ENCODE data around the gene ZNF683. TPM values are rescaled to one million over a fixed set of nuclear protein-coding genes. Genes with fewer than 3 reads are reported as not detected.

The ZNF683 gene
- polyA plus RNA-seq, 1 donor (not counting 4 experiments of a cell fraction or from before 2014, with no cell fraction given) = not detected

GRCh38 chr1:26337206-26337535 lies 35.4 kb downstream of the ZNF683 start:
- Histone ChIP-seq H3K9me3 (ENCODE audit: control insufficient read depth, low read depth, low read length) (no peaks in the 10 kb centered on the region), H3K4me1 (ENCODE audit: control insufficient read depth, extremely low read depth, insufficient read depth, low read length) (peaks cover 16% of the 10 kb centered on the region), H3K27me3 (ENCODE audit: control insufficient read depth, extremely low read depth, insufficient read depth, low read length) (no peaks in the 10 kb centered on the region), H3K9ac (ENCODE audit: control insufficient read depth, extremely low read depth, insufficient read depth, low read length) (no peak overlapping the region), H3K79me2 (ENCODE audit: control insufficient read depth, insufficient read depth, low read length) (no peaks in the 10 kb centered on the region), H3K4me3 (ENCODE audit: control insufficient read depth in 2 of 3, extremely low read depth in 1 of 3, insufficient read depth in 2 of 3, low read depth in 1 of 3, low read length in 3 of 3) (no peak overlapping the region), H3K4me2 (ENCODE audit: control insufficient read depth, extremely low read depth, insufficient read depth, low read depth, low read length) (no peak overlapping the region), H2AFZ (ENCODE audit: control insufficient read depth, low read length) (no peak overlapping the region), H4K20me1 (ENCODE audit: control insufficient read depth, extremely low read depth, insufficient read depth, low read length) (no peaks in the 10 kb centered on the region), H3K27ac (ENCODE audit: control insufficient read depth, insufficient read depth, low read length) (no peak overlapping the region), H3K9me1 (ENCODE audit: control insufficient read depth, extremely low read depth, insufficient read depth, low read length) (no peaks in the 10 kb centered on the region), H3K36me3 (ENCODE audit: control insufficient read depth in 2 of 2, extremely low read depth in 1 of 2, insufficient read depth in 2 of 2, low read length in 2 of 2) (peaks cover 0 to 7% of the 10 kb centered on the region in 2 experiments)
- TF ChIP-seq CTCF (optimal IDR thresholded peaks at IDR 0.05 in 1 of 3, IDR thresholded peaks at IDR 0.05 in 1 of 3, conservative IDR thresholded peaks at IDR 0.05 in 1 of 3; ENCODE audit: extremely low read depth in 1 of 3, insufficient read depth in 2 of 3, low read length in 3 of 3) (no peak), EZH2 (IDR thresholded peaks at IDR 0.05; ENCODE audit: low read length) (no peak)
- DNase-seq (ENCODE audit: low read depth, low spot score) = no peak
- dilution Hi-C loops (cut with MboI; ENCODE audit: extremely low pct_ligation_motif_present, low sequenced_read_pairs) = no loop called here
- no peak for FAIRE-seq

- H3K9me3 ChIP-seq (ENCODE audit: control insufficient read depth, low read depth, low read length) = no peaks in the 10 kb centered on the region
- H3K36me3 ChIP-seq (ENCODE audit: control insufficient read depth in 2 of 2, extremely low read depth in 1 of 2, insufficient read depth in 2 of 2, low read length in 2 of 2) = peaks cover 0 to 7% of the 10 kb centered on the region in 2 experiments
- H3K4me3 ChIP-seq (ENCODE audit: control insufficient read depth in 2 of 3, extremely low read depth in 1 of 3, insufficient read depth in 2 of 3, low read depth in 1 of 3, low read length in 3 of 3) = peak overlapping the region; percentile 58 to 94 (median 86)
- TF ChIP-seq CTCF (optimal IDR thresholded peaks at IDR 0.05 in 1 of 3, IDR thresholded peaks at IDR 0.05 in 1 of 3, conservative IDR thresholded peaks at IDR 0.05 in 1 of 3; ENCODE audit: extremely low read depth in 1 of 3, insufficient read depth in 2 of 3, low read length in 3 of 3) (no peak), EZH2 (IDR thresholded peaks at IDR 0.05; ENCODE audit: low read length) (no peak)
- H4K20me1 ChIP-seq (ENCODE audit: control insufficient read depth, extremely low read depth, insufficient read depth, low read length) = no peaks in the 10 kb centered on the region
- no peaks in the 10 kb centered on the region for H3K79me2 ChIP-seq (ENCODE audit: control insufficient read depth, insufficient read depth, low read length)
- no peak overlapping the region for H3K27ac ChIP-seq (ENCODE audit: control insufficient read depth, insufficient read depth, low read length)
- H3K9me1 ChIP-seq (ENCODE audit: control insufficient read depth, extremely low read depth, insufficient read depth, low read length) = no peaks in the 10 kb centered on the region
- peak overlapping the region; percentile 99 for H2AFZ ChIP-seq (ENCODE audit: control insufficient read depth, low read length)
- peaks cover 17% of the 10 kb centered on the region for H3K4me1 ChIP-seq (ENCODE audit: control insufficient read depth, extremely low read depth, insufficient read depth, low read length)
- peak overlapping the region; percentile 81 for H3K4me2 ChIP-seq (ENCODE audit: control insufficient read depth, extremely low read depth, insufficient read depth, low read depth, low read length)
- DNase-seq (ENCODE audit: low read depth, low spot score) = no peak
- dilution Hi-C loops (cut with MboI; ENCODE audit: extremely low pct_ligation_motif_present, low sequenced_read_pairs) = no loop called here
- no peak for FAIRE-seq
- peak overlapping the region; percentile 78 for H3K9ac ChIP-seq (ENCODE audit: control insufficient read depth, extremely low read depth, insufficient read depth, low read length)
- no peaks in the 10 kb centered on the region for H3K27me3 ChIP-seq (ENCODE audit: control insufficient read depth, extremely low read depth, insufficient read depth, low read length)
Observed at GRCh38 chr1:26336477-26337205, 35.9 kb downstream of the ZNF683 start.
